ENCODE measurements around the gene DCUN1D2. TPM values are rescaled to one million over a fixed set of nuclear protein-coding genes. Genes with fewer than 3 reads are reported as not detected.

Gene DCUN1D2
- total and polyA plus RNA-seq, 8 donors, result 7.3 to 43.0 (median 21.7) TPM

DNA sequence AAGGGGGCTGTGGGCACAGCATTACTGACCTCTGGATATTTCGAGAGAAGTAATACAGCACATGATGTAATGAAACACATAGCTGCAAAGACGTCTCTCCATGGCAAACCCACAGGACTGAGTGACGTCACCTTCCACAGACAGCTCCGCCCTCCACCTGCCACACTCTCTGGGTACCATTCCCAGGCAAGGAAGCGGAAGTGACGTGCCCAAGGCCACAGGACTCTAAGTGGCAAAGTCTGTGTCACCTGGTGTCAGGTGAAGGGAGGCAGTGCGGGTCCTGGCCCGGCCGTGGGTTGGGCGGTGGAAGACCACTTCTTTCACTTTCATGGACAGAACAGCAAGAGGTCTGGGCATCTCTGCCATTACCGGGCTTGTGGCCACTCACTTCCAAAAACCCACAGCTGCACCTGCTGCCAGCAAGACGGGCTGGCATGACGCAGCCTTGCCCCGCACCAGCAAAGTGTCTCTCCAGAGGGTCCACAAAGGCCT, 30.4 kb downstream of the DCUN1D2 start:
- intact Hi-C loops (cut with DNase I; ENCODE audit: low total_unique reads), result no loop called here
- peaks cover 0 to 13% (median 0%) of the 10 kb centered on the region in 4 donors for H3K4me1 ChIP-seq
- no peaks in the 10 kb centered on the region for H3K9me3 ChIP-seq
- no peak for DNase-seq
- TF ChIP-seq POLR2AphosphoS5 (IDR thresholded peaks at IDR 0.05), result no peak
- no peak for TF ChIP-seq EP300 (IDR thresholded peaks at IDR 0.05)
- TF ChIP-seq POLR2A (IDR thresholded peaks at IDR 0.05), result no peak
- no peaks in the 10 kb centered on the region for H3K27me3 ChIP-seq
- peaks cover 33 to 88% (median 74%) of the 10 kb centered on the region in 4 donors for H3K36me3 ChIP-seq
- H3K4me3 ChIP-seq, result no peak overlapping the region
- 88 to 95% (median 94%) methylated on average over 10 to 14 of the region's 14 CpGs for WGBS, 5 donors
- H3K27ac ChIP-seq, result no peak overlapping the region

- Histone ChIP-seq H3K9me3 (no peaks in the 10 kb centered on the region), H3K27ac (no peak overlapping the region), H3K4me1 (peaks cover 0 to 16% (median 0%) of the 10 kb centered on the region in 4 donors), H3K4me3 (no peak overlapping the region), H3K27me3 (no peaks in the 10 kb centered on the region), H3K36me3 (peaks cover 33 to 96% (median 87%) of the 10 kb centered on the region in 4 donors)
- DNase-seq, result peak in 1 of 2 donors; percentile 76
- intact Hi-C loops (cut with DNase I; ENCODE audit: low total_unique reads), result no loop called here
- TF ChIP-seq, protein P1, sequence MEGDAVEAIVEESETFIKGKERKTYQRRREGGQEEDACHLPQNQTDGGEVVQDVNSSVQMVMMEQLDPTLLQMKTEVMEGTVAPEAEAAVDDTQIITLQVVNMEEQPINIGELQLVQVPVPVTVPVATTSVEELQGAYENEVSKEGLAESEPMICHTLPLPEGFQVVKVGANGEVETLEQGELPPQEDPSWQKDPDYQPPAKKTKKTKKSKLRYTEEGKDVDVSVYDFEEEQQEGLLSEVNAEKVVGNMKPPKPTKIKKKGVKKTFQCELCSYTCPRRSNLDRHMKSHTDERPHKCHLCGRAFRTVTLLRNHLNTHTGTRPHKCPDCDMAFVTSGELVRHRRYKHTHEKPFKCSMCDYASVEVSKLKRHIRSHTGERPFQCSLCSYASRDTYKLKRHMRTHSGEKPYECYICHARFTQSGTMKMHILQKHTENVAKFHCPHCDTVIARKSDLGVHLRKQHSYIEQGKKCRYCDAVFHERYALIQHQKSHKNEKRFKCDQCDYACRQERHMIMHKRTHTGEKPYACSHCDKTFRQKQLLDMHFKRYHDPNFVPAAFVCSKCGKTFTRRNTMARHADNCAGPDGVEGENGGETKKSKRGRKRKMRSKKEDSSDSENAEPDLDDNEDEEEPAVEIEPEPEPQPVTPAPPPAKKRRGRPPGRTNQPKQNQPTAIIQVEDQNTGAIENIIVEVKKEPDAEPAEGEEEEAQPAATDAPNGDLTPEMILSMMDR (IDR thresholded peaks at IDR 0.05), result peak in 2 of 7 experiments; percentile 16 to 19
- TF ChIP-seq POLR2A (IDR thresholded peaks at IDR 0.05) (no peak), POLR2AphosphoS5 (IDR thresholded peaks at IDR 0.05) (no peak), EP300 (IDR thresholded peaks at IDR 0.05) (no peak)
- WGBS, 5 donors, result 73 to 85% (median 78%) methylated on average over 19 to 23 of the region's 23 CpGs
These were observed 32.1 kb downstream of the DCUN1D2 start for GRCh38 chr13:113458253-113459065.

DNA sequence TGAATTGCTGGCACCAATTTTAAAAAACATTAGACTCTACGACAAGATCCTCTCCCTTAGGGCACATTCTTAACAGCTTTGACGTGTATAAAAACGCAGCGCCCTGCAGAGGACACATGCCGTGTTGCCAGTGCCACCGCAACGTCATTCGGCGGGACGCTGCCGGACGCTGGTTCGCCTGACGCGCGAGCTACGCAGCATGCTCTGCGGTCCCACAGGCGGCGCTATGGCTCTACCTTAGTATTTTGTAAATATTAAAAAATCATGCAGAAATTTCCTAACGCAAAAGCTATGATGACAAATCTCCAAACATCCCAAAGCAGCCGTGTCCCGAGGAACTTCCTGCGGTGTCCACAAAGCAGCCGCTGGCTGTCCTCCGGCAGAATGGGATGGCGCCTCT, 33.0 kb downstream of the DCUN1D2 start:
- WGBS, 5 donors, result 92 to 95% (median 94%) methylated on average over 27 of the region's 27 CpGs
- Histone ChIP-seq H3K9me3 (no peaks in the 10 kb centered on the region), H3K4me1 (peaks cover 0 to 17% (median 2%) of the 10 kb centered on the region in 4 donors), H3K36me3 (peaks cover 33 to 95% (median 94%) of the 10 kb centered on the region in 4 donors), H3K27ac (no peak overlapping the region), H3K27me3 (no peaks in the 10 kb centered on the region), H3K4me3 (no peak overlapping the region)
- intact Hi-C loops (cut with DNase I; ENCODE audit: low total_unique reads), result no loop called here
- no peak for TF ChIP-seq POLR2AphosphoS5 (IDR thresholded peaks at IDR 0.05)
- no peak for TF ChIP-seq POLR2A (IDR thresholded peaks at IDR 0.05)
- TF ChIP-seq, protein P1 (IDR thresholded peaks at IDR 0.05), result no peak
- TF ChIP-seq EP300 (IDR thresholded peaks at IDR 0.05), result no peak
- DNase-seq, result no peak

GRCh38 chr13:113456116-113456702, 34.3 kb downstream of the DCUN1D2 start:
- Histone ChIP-seq H3K4me1 (peaks cover 0 to 25% (median 3%) of the 10 kb centered on the region in 4 donors), H3K36me3 (peaks cover 33 to 87% (median 83%) of the 10 kb centered on the region in 4 donors), H3K9me3 (no peaks in the 10 kb centered on the region), H3K4me3 (no peak overlapping the region), H3K27ac (no peak overlapping the region), H3K27me3 (no peaks in the 10 kb centered on the region)
- TF ChIP-seq POLR2AphosphoS5 (IDR thresholded peaks at IDR 0.05) (no peak), POLR2A (IDR thresholded peaks at IDR 0.05) (no peak), EP300 (IDR thresholded peaks at IDR 0.05) (no peak)
- TF ChIP-seq, protein P1 (IDR thresholded peaks at IDR 0.05), result no peak
- WGBS, 5 donors, result 94 to 97% (median 96%) methylated on average over 13 to 16 of the region's 16 CpGs
- DNase-seq, result no peak
- intact Hi-C loops (cut with DNase I; ENCODE audit: low total_unique reads), result no loop called here
